MCF 10A (cell line): ENCODE measurements around the gene CBLIF. TPM values are rescaled to one million over a fixed set of nuclear protein-coding genes. Genes with fewer than 3 reads are reported as not detected.

ENCODE experiments used
- BruUV-seq: library from RNA; stranded (reverse); fragments of 400-500 nt; replicated peaks from 2 replicates; lab custom pipeline; 2021; lab: Mats Ljungman, UMichigan
- CTCF ChIA-PET: fragments of 300-600 bp; sonication (Branson Sonifier 250); formaldehyde crosslinking; extraction: SDS; loops from one replicate; lab custom pipeline; 2021; ENCODE audit warnings: antibody characterized with exemption, inconsistent platforms; lab: Yijun Ruan, JAX
- POLR2A ChIA-PET: fragments of 300-600, 350-650 bp; sonication (Branson Sonifier 250); formaldehyde crosslinking; extraction: SDS; loops from one replicate; lab custom pipeline; 2020; ENCODE audit warnings: antibody characterized with exemption, inconsistent platforms; lab: Yijun Ruan, JAX
- DNase-seq: peaks from one replicate; pipeline ENCODE4 v3.0.0-alpha.2; 2018; ENCODE audit not compliant: unreplicated experiment
- H3K27ac Mint-ChIP-seq: one replicate; pipeline ENCODE4 v1.8.0; 2022; ENCODE audit warnings: mild to moderate bottlenecking, low read depth, mixed read lengths; ENCODE audit not compliant: unreplicated experiment
- H3K27me3 Mint-ChIP-seq: one replicate; pipeline ENCODE4 v1.8.0; 2022; ENCODE audit warnings: mixed read lengths; ENCODE audit not compliant: insufficient read depth, unreplicated experiment
- H3K36me3 Mint-ChIP-seq: one replicate; pipeline ENCODE4 v1.8.0; 2022; ENCODE audit warnings: mild to moderate bottlenecking, moderate library complexity, mixed read lengths; ENCODE audit not compliant: insufficient read depth, unreplicated experiment
- H3K4me1 Mint-ChIP-seq: one replicate; pipeline ENCODE4 v1.8.0; 2022; ENCODE audit warnings: mixed read lengths; ENCODE audit not compliant: insufficient read depth, unreplicated experiment
- H3K4me3 Mint-ChIP-seq: one replicate; pipeline ENCODE4 v1.8.0; 2022; ENCODE audit warnings: mild to moderate bottlenecking, moderate library complexity, mixed read lengths; ENCODE audit not compliant: unreplicated experiment
- H3K9me3 Mint-ChIP-seq: one replicate; pipeline ENCODE4 v1.8.0; 2022; ENCODE audit warnings: mixed read lengths; ENCODE audit not compliant: unreplicated experiment
- intact Hi-C: fragments of 100-400 bp; cut with micrococcal nuclease; formaldehyde crosslinking; loops from 2 replicates; pipeline ENCODE4 v1.14.1; 2022
- total RNA-seq: library from RNA; stranded (reverse); gene quantifications from 2 replicates; pipeline ENCODE4 v1.2.3, GENCODE V29; 2022
- TF ChIP-seq, protein P1 (sequence below): fragments of 200-600 bp; IDR thresholded peaks from one replicate; pipeline ENCODE4 v1.8.0; 2022; ENCODE audit warnings: antibody characterized with exemption, mild to moderate bottlenecking; ENCODE audit not compliant: unreplicated experiment

The CBLIF gene
- total RNA-seq, 1 experiment from 2014 or later: not detected

GRCh38 chr11:59815754-59816153, 29.5 kb downstream of the CBLIF start:
- BruUV-seq: no TSS peak
- CTCF ChIA-PET: interaction anchor here (0.9 to 4.4 kb wide), 3 partner anchors 103 to 678 kb away, joined by 4 to 30 read pairs (median 6); no protein-coding TSS in a partner anchor
- no peak for DNase-seq
- POLR2A ChIA-PET: no interaction called here
- TF ChIP-seq, protein P1, sequence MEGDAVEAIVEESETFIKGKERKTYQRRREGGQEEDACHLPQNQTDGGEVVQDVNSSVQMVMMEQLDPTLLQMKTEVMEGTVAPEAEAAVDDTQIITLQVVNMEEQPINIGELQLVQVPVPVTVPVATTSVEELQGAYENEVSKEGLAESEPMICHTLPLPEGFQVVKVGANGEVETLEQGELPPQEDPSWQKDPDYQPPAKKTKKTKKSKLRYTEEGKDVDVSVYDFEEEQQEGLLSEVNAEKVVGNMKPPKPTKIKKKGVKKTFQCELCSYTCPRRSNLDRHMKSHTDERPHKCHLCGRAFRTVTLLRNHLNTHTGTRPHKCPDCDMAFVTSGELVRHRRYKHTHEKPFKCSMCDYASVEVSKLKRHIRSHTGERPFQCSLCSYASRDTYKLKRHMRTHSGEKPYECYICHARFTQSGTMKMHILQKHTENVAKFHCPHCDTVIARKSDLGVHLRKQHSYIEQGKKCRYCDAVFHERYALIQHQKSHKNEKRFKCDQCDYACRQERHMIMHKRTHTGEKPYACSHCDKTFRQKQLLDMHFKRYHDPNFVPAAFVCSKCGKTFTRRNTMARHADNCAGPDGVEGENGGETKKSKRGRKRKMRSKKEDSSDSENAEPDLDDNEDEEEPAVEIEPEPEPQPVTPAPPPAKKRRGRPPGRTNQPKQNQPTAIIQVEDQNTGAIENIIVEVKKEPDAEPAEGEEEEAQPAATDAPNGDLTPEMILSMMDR: no peak
- Mint-ChIP-seq H3K9me3 (no peaks in the 10 kb centered on the region), H3K27ac (no peak overlapping the region), H3K36me3 (peaks cover under 1% of the 10 kb centered on the region), H3K4me3 (no peak overlapping the region), H3K4me1 (no peaks in the 10 kb centered on the region), H3K27me3 (no peaks in the 10 kb centered on the region)
- intact Hi-C loops: no loop called here

DNA sequence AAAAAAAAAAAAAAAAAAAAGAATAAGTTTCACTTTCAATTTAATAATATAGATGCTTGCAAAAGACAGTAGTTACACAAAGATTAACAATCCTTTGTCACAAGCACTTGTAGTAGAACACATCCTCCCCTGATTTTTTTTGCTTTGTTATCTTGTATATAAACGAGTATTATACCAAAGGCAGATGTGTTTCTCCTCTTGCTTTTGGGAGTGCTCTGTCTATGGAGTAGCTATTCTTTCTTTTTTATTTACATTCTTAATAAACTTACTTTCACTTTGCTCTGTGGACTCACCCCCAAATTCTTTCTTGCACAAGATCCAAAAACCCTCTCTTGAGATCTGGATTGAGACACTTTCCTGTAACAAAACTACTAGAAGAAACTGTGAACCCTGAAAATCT, 31.3 kb downstream of the CBLIF start:
- ChIA-PET POLR2A (no interaction called here), CTCF (interaction anchor here (0.6 to 4.4 kb wide), 4 partner anchors 9 to 308 kb away, joined by 3 to 30 read pairs (median 4); no protein-coding TSS in a partner anchor)
- no peaks in the 10 kb centered on the region for H3K27me3 Mint-ChIP-seq
- no peaks in the 10 kb centered on the region for H3K4me1 Mint-ChIP-seq
- no peak for DNase-seq
- TF ChIP-seq, protein P1: no peak
- no peak overlapping the region for H3K4me3 Mint-ChIP-seq
- intact Hi-C loops: no loop called here
- no peaks in the 10 kb centered on the region for H3K9me3 Mint-ChIP-seq
- H3K36me3 Mint-ChIP-seq: peaks cover 15% of the 10 kb centered on the region
- BruUV-seq: no TSS peak
- no peak overlapping the region for H3K27ac Mint-ChIP-seq

GRCh38 chr11:59813364-59813763, 31.9 kb downstream of the CBLIF start:
- intact Hi-C loops: no loop called here
- Mint-ChIP-seq H3K4me3 (no peak overlapping the region), H3K9me3 (no peaks in the 10 kb centered on the region), H3K27ac (no peak overlapping the region), H3K4me1 (no peaks in the 10 kb centered on the region), H3K27me3 (no peaks in the 10 kb centered on the region), H3K36me3 (peaks cover 20% of the 10 kb centered on the region)
- no peak for DNase-seq
- no TSS peak for BruUV-seq
- POLR2A ChIA-PET: no interaction called here
- TF ChIP-seq, protein P1: no peak
- CTCF ChIA-PET: interaction anchor here (0.6 to 1.3 kb wide), 2 partner anchors 10 to 309 kb away, joined by 3 to 6 read pairs; no protein-coding TSS in a partner anchor

- DNase-seq: no peak
- H3K9me3 Mint-ChIP-seq: no peaks in the 10 kb centered on the region
- no peak overlapping the region for H3K4me3 Mint-ChIP-seq
- CTCF ChIA-PET: interaction anchor here (0.6 to 1.1 kb wide), 2 partner anchors 107 to 693 kb away, joined by 3 to 4 read pairs; no protein-coding TSS in a partner anchor
- H3K27me3 Mint-ChIP-seq: no peaks in the 10 kb centered on the region
- TF ChIP-seq, protein P1: no peak
- H3K4me1 Mint-ChIP-seq: no peaks in the 10 kb centered on the region
- H3K27ac Mint-ChIP-seq: no peak overlapping the region
- POLR2A ChIA-PET: interaction anchor here (6.0 kb wide), 1 partner anchor 57 kb away, joined by 67 read pairs; the partner anchor contains the start of gene STX3
- intact Hi-C loops: no loop called here
- BruUV-seq: no TSS peak
- H3K36me3 Mint-ChIP-seq: peaks cover 31% of the 10 kb centered on the region
Measured at GRCh38 chr11:59812220-59812619, 33.1 kb downstream of the CBLIF start.
